ENCODE data around the gene PEAK1. TPM values are rescaled to one million over a fixed set of nuclear protein-coding genes. Genes with fewer than 3 reads are reported as not detected.

Gene PEAK1
- total and polyA plus RNA-seq, 3 donors from 2014 or later: 33.2 to 130 (median 107) TPM

GRCh38 chr15:77430213-77430612 is 10.3 kb upstream of the PEAK1 start:
- 78% methylated on average over 2 of the region's 2 CpGs for WGBS, 2 donors
- intact Hi-C loops (cut with DNase I; ENCODE audit: low total_unique reads): no loop called here

GRCh38 chr15:77426871-77427270 is 7.0 kb upstream of the PEAK1 start:
- intact Hi-C loops (cut with DNase I; ENCODE audit: low total_unique reads): loop anchor here (10.0 kb wide), 1 partner anchor 68 kb away; no protein-coding TSS in a partner anchor
- H3K9me3 ChIP-seq: no peaks in the 10 kb centered on the region
- no peak for TF ChIP-seq CTCF (IDR thresholded peaks at IDR 0.05)
- no peak for TF ChIP-seq POLR2A (IDR thresholded peaks at IDR 0.05)
- no peaks in the 10 kb centered on the region for H3K36me3 ChIP-seq (ENCODE audit: low read depth, missing control alignments)
- no peaks in the 10 kb centered on the region for H3K27me3 ChIP-seq
- no peak overlapping the region for H3K27ac ChIP-seq
- peaks cover 32% of the 10 kb centered on the region for H3K4me1 ChIP-seq
- no peak overlapping the region for H3K4me3 ChIP-seq
- 58 to 78% methylated on average over 1 of the region's 1 CpG for WGBS, 2 donors
- no peak for DNase-seq

More at GRCh38 chr15:77430213-77430612, 10.3 kb upstream of the PEAK1 start:
- Histone ChIP-seq H3K4me3 (no peak overlapping the region), H3K4me1 (peaks cover 8% of the 10 kb centered on the region), H3K27ac (no peak overlapping the region), H3K9me3 (no peaks in the 10 kb centered on the region), H3K27me3 (no peaks in the 10 kb centered on the region), H3K36me3 (ENCODE audit: low read depth, missing control alignments) (no peaks in the 10 kb centered on the region)
- no peak for DNase-seq
- TF ChIP-seq POLR2A (IDR thresholded peaks at IDR 0.05) (no peak), CTCF (IDR thresholded peaks at IDR 0.05) (no peak)

- Histone ChIP-seq H3K36me3 (ENCODE audit: low read depth, missing control alignments) (no peaks in the 10 kb centered on the region), H3K9me3 (no peaks in the 10 kb centered on the region), H3K27me3 (no peaks in the 10 kb centered on the region), H3K4me1 (peaks cover 32% of the 10 kb centered on the region), H3K27ac (no peak overlapping the region), H3K4me3 (no peak overlapping the region)
- WGBS, 2 donors: 62 to 79% methylated on average over 1 of the region's 1 CpG
- no peak for DNase-seq
- no peak for TF ChIP-seq POLR2A (IDR thresholded peaks at IDR 0.05)
- no peak for TF ChIP-seq CTCF (IDR thresholded peaks at IDR 0.05)
- intact Hi-C loops (cut with DNase I; ENCODE audit: low total_unique reads): loop anchor here (10.0 kb wide), 1 partner anchor 68 kb away; no protein-coding TSS in a partner anchor
These were observed 6.5 kb upstream of the PEAK1 start for GRCh38 chr15:77426377-77426776.

- no peak overlapping the region for H3K27ac ChIP-seq
- no peaks in the 10 kb centered on the region for H3K36me3 ChIP-seq (ENCODE audit: low read depth, missing control alignments)
- no peak for TF ChIP-seq POLR2A (IDR thresholded peaks at IDR 0.05)
- no peak for TF ChIP-seq CTCF (IDR thresholded peaks at IDR 0.05)
- intact Hi-C loops (cut with DNase I; ENCODE audit: low total_unique reads): loop anchor here (10.0 kb wide), 1 partner anchor 70 kb away; no protein-coding TSS in a partner anchor
- no peaks in the 10 kb centered on the region for H3K9me3 ChIP-seq
- 77 to 85% methylated on average over 3 of the region's 3 CpGs for WGBS, 2 donors
- no peak overlapping the region for H3K4me3 ChIP-seq
- H3K27me3 ChIP-seq: no peaks in the 10 kb centered on the region
- DNase-seq: no peak
- peaks cover 32% of the 10 kb centered on the region for H3K4me1 ChIP-seq
These were observed 5.2 kb upstream of the PEAK1 start for GRCh38 chr15:77425104-77425503.

GRCh38 chr15:77421370-77421700 is 1.4 kb upstream of the PEAK1 start:
- H3K4me1 ChIP-seq: peaks cover 32% of the 10 kb centered on the region
- intact Hi-C loops (cut with DNase I; ENCODE audit: low total_unique reads): loop anchor here (10.0 kb wide), 1 partner anchor 73 kb away; no protein-coding TSS in a partner anchor
- no peaks in the 10 kb centered on the region for H3K27me3 ChIP-seq
- peak overlapping the region; percentile 71 to 97 for H3K4me3 ChIP-seq
- TF ChIP-seq POLR2A (IDR thresholded peaks at IDR 0.05) (no peak), CTCF (IDR thresholded peaks at IDR 0.05) (no peak)
- 0 to 1% methylated on average over 3 of the region's 3 CpGs for WGBS, 2 donors
- DNase-seq: peak; percentile 38
- no peaks in the 10 kb centered on the region for H3K36me3 ChIP-seq (ENCODE audit: low read depth, missing control alignments)
- H3K9me3 ChIP-seq: no peaks in the 10 kb centered on the region
- peak overlapping the region; percentile 87 to 99 for H3K27ac ChIP-seq
